Activated T-cell treated with anti-CD3 and anti-CD28 coated beads, Interleukin-2, amount 50 U/mL, for 4 hours (primary cell): ENCODE measurements around the gene DENND1B. TPM values are rescaled to one million over a fixed set of nuclear protein-coding genes. Genes with fewer than 3 reads are reported as not detected.

ENCODE experiments used
- ATAC-seq, 2 donors: fragments of 200-7000 bp; cut with Tn5 transposase; one replicate each; pipeline ENCODE4 v1.10.0; 2021
- DNase-seq: peaks from one replicate; pipeline ENCODE4 v3.0.0-alpha.2; 2020
- H3K27me3 Mint-ChIP-seq: one replicate; pipeline ENCODE4 v1.8.0; 2021; ENCODE audit warnings: low read depth, mixed read lengths
- H3K36me3 Mint-ChIP-seq: one replicate; pipeline ENCODE4 v1.8.0; 2022; ENCODE audit warnings: mixed read lengths; ENCODE audit not compliant: insufficient read depth
- H3K4me1 Mint-ChIP-seq: one replicate; pipeline ENCODE4 v1.8.0; 2021; ENCODE audit warnings: low read depth, mixed read lengths
- H3K4me3 Mint-ChIP-seq: one replicate; pipeline ENCODE4 v1.8.0; 2021; ENCODE audit warnings: mild to moderate bottlenecking, moderate library complexity, mixed read lengths
- H3K9me3 Mint-ChIP-seq: one replicate; pipeline ENCODE4 v1.8.0; 2021; ENCODE audit warnings: mixed read lengths
- total RNA-seq, 3 donors: library from RNA; stranded (reverse); gene quantifications; one replicate each; pipeline ENCODE4 v1.2.1, GENCODE V29; 2021

The DENND1B gene
- total RNA-seq, 3 donors from 2014 or later: 7.7 to 9.0 (median 9.0) TPM

GRCh38 chr1:197468543-197469175 is 306.6 kb downstream of the DENND1B start:
- Mint-ChIP-seq H3K36me3 (no peaks in the 10 kb centered on the region), H3K4me1 (peaks cover 2% of the 10 kb centered on the region), H3K9me3 (no peaks in the 10 kb centered on the region), H3K27me3 (peaks cover 3% of the 10 kb centered on the region), H3K4me3 (no peak overlapping the region)
- no peak for ATAC-seq
- DNase-seq: no peak

- H3K4me1 Mint-ChIP-seq: peaks cover 2% of the 10 kb centered on the region
- H3K9me3 Mint-ChIP-seq: no peaks in the 10 kb centered on the region
- H3K27me3 Mint-ChIP-seq: peaks cover 3% of the 10 kb centered on the region
- ATAC-seq: no peak
- no peak for DNase-seq
- H3K4me3 Mint-ChIP-seq: no peak overlapping the region
- H3K36me3 Mint-ChIP-seq: no peaks in the 10 kb centered on the region
These were observed 307.4 kb downstream of the DENND1B start for GRCh38 chr1:197467881-197468280.

DNA sequence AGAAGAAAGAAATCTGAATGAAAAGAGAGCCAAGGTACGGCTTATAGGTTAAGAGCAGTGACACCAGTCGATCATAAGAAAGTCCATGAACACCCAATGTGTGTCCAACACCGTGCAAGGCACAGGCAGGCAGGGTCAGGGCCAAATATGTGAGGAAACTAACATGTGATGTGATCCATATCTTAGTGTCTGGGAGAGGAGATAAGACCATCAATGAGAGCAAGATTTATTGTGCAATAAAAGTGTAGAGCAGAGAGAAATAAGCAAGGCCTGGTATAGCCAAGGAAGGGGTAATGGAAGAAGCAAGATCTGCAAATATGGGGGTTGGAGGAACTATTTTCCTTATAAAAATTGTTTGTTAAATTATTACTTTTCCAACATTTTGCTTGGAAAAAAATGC is 308.5 kb downstream of the DENND1B start:
- DNase-seq (no peak), ATAC-seq (no peak)
- Mint-ChIP-seq H3K36me3 (no peaks in the 10 kb centered on the region), H3K4me1 (peaks cover 2% of the 10 kb centered on the region), H3K9me3 (no peaks in the 10 kb centered on the region), H3K4me3 (no peak overlapping the region), H3K27me3 (peaks cover 3% of the 10 kb centered on the region)

DNA sequence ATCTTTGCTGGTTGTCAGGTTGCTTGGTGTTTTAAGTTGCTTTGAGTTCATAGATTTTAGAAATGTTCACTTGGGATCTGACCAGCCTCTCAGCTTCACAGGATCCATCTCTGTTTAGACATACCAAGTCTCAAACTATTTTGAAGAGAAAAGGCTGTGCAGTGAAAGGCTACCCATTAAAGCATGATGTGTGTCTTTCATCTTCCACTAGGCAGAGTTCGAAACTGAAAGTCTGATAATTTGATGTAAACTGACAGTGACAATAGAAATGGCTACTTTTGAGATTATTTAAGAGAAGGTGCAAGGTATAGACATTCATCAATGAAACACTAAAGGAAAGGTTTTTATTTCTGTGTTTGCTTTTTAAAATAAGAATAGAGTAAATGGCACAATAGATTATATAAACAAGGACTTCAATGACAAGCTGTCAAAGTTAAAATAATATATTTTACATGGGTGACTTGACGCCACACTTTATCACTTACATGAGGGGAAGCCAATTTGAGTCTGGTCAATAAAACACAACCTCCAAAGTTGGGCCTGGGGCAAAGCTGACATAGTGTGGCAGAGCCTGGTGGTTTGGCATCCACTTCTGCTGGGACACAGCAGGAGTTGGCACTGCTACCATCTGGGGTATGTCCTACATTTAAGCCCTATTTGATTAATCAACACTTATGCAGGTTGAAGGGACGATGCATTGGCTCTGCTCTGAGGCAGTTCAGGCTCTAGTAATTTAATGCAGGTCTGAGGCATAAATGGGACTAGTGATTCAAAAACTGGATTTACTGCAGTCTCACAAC is 309.6 kb downstream of the DENND1B start:
- ATAC-seq (no peak), DNase-seq (no peak)
- peaks cover 3% of the 10 kb centered on the region for H3K27me3 Mint-ChIP-seq
- H3K4me3 Mint-ChIP-seq: no peak overlapping the region
- peaks cover 2% of the 10 kb centered on the region for H3K4me1 Mint-ChIP-seq
- no peaks in the 10 kb centered on the region for H3K9me3 Mint-ChIP-seq
- no peaks in the 10 kb centered on the region for H3K36me3 Mint-ChIP-seq

DNA sequence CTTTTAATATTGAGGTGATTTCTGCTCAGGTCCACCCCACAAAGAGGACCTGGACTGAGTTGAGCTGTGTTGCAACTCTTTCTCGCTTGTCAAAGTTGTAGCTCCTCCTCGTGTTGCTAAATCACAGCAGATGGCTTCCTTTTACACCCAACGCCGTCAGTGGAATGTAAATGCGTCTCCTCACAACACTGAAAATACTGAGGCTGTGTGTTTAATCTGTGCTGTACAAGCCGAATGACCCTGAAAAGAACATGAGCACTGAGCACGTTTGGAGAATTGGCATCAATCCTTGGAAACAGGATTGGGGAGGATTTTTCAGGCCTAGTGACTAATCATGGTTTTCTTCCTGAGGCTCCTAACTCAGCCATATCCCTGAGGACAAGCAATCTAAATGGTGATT is 311.2 kb downstream of the DENND1B start:
- Mint-ChIP-seq H3K36me3 (no peaks in the 10 kb centered on the region), H3K9me3 (no peaks in the 10 kb centered on the region), H3K4me3 (no peak overlapping the region), H3K27me3 (peaks cover 3% of the 10 kb centered on the region), H3K4me1 (no peaks in the 10 kb centered on the region)
- ATAC-seq: no peak
- no peak for DNase-seq

DNA sequence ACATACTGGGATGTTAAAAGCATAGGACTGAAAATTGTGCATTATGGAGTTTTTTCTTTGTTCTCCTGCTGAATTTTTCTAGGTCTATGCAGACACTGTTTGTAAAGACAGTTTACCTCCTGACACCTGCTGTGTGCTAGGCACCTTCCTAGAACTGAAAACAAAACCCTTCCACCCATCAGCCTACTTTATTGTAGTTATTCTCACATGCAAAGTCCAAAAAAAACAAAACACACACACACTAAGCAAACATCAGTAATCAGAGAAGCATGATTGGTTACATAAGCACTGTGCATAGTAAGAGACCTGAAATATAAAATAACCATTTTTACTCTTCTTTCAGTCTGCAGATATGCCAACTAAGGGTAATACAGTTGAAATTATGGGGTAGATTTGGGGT is 312.1 kb downstream of the DENND1B start:
- Mint-ChIP-seq H3K4me1 (no peaks in the 10 kb centered on the region), H3K27me3 (peaks cover 3% of the 10 kb centered on the region), H3K9me3 (no peaks in the 10 kb centered on the region), H3K36me3 (no peaks in the 10 kb centered on the region), H3K4me3 (no peak overlapping the region)
- ATAC-seq (no peak), DNase-seq (no peak)

DNA sequence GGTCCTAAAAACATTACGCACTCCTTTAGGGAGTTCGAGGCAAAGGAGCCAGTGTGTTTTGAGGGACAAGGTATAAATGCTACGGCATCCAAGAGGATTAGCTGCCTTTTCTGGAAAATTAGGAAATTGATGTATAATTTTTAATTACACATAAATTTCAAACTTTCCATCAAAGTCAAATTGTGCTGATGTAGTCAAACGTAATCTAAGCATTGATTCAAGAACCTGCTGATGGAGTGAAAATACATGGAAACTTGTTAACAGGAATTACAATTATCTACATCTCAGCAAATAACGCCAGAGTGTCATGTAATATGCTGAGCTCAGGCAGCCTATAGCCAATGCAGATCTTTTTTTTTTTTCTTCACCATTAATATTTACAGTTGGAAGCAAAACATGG is 312.7 kb downstream of the DENND1B start:
- H3K4me3 Mint-ChIP-seq: no peak overlapping the region
- peaks cover 3% of the 10 kb centered on the region for H3K27me3 Mint-ChIP-seq
- H3K36me3 Mint-ChIP-seq: no peaks in the 10 kb centered on the region
- no peak for DNase-seq
- H3K4me1 Mint-ChIP-seq: no peaks in the 10 kb centered on the region
- no peak for ATAC-seq
- H3K9me3 Mint-ChIP-seq: no peaks in the 10 kb centered on the region

Other genes with a start within 250 kb of the DENND1B start
- gene C1orf53, start 127.2 kb upstream of the DENND1B start, total RNA-seq: 1 to 10 TPM in 2 of 3 donors, under 1 TPM in 1; 0.68 to 2.5 (median 2.4) TPM
- not detected for gene LHX9, start 141.9 kb upstream of the DENND1B start, total RNA-seq